K562 (cell line): ENCODE measurements around the gene GLB1L. TPM values are rescaled to one million over a fixed set of nuclear protein-coding genes. Genes with fewer than 3 reads are reported as not detected.
A peak's percentile ranks its signal among the peaks of the same experiment; 100 is the strongest.

ENCODE experiments used
- BHLHE40 ChIP-seq: IDR thresholded peaks from 2 replicates; pipeline ENCODE4 v1.6.1; 2011; ENCODE audit warnings: low read length, improper control_type of control experiment
- EP300 ChIP-seq: IDR thresholded peaks from 2 replicates; pipeline ENCODE4 v1.6.1; 2012; ENCODE audit warnings: low read length, improper control_type of control experiment
- ETS2 ChIP-seq: IDR thresholded peaks from 2 replicates; pipeline ENCODE4 v1.6.1; 2016; ENCODE audit warnings: borderline replicate concordance, missing genetic modification characterization, mild to moderate bottlenecking, moderate library complexity, missing compliant biosample characterization; ENCODE audit not compliant: poor library complexity, severe bottlenecking
- HDAC3 ChIP-seq: fragments of 450-650 bp; IDR thresholded peaks from 2 replicates; pipeline ENCODE4 v1.6.1; 2018; ENCODE audit warnings: borderline replicate concordance, mild to moderate bottlenecking, moderate library complexity; ENCODE audit not compliant: partially characterized antibody
- HMGN3 ChIP-seq: IDR thresholded peaks from 2 replicates; pipeline ENCODE4 v1.6.1; 2011; ENCODE audit warnings: borderline replicate concordance, low read depth, mild to moderate bottlenecking, mixed read lengths, low read length; ENCODE audit not compliant: insufficient read length; ENCODE audit errors: extremely low read depth
- IFI16 ChIP-seq: fragments of 250-450 bp; sonication (Bioruptor Pico); IDR thresholded peaks from 2 replicates; pipeline ENCODE4 v2.1.2; 2022; ENCODE audit warnings: mild to moderate bottlenecking, inconsistent platforms
- MCM2 ChIP-seq: fragments of 450-650 bp; IDR thresholded peaks from 2 replicates; pipeline ENCODE4 v1.6.1; 2017; ENCODE audit warnings: low read depth, mild to moderate bottlenecking
- POLR2AphosphoS5 ChIP-seq: IDR thresholded peaks from 2 replicates; pipeline ENCODE4 v1.6.1; 2011; ENCODE audit warnings: mild to moderate bottlenecking, low read depth, low read length, moderate library complexity; ENCODE audit not compliant: control insufficient read depth, insufficient read depth
- ZFP1 ChIP-seq: fragments of 450-650 bp; formaldehyde crosslinking; IDR thresholded peaks from 2 replicates; pipeline ENCODE4 v1.4.0; 2020; ENCODE audit warnings: mild to moderate bottlenecking, mixed read lengths
- ZNF140 ChIP-seq: fragments of 250-450 bp; sonication (Bioruptor Pico); IDR thresholded peaks from 2 replicates; pipeline ENCODE4 v1.8.0; 2021; ENCODE audit warnings: moderate library complexity, mild to moderate bottlenecking, inconsistent platforms
- ZNF76 ChIP-seq: fragments of 250-450 bp; sonication (Bioruptor Pico); IDR thresholded peaks from 2 replicates; pipeline ENCODE4 v1.4.0; 2020; ENCODE audit warnings: mild to moderate bottlenecking, moderate library complexity, borderline replicate concordance
- ZSCAN32 ChIP-seq: fragments of 450-650 bp; formaldehyde crosslinking; IDR thresholded peaks from 2 replicates; pipeline ENCODE4 v1.4.0; 2020; ENCODE audit warnings: mild to moderate bottlenecking, moderate library complexity
- polyA plus RNA-seq, 8 experiments: library from polyadenylated mRNA; depleted of rRNA in 4 of 8; stranded (reverse) in 5 of 8; unstranded in 3 of 8; fragments of >200 nt; fragmentation: Nextera tagmentation in 2 of 8; fragmentation: Illumina TruSeq in 1 of 8; extraction: Ambion mirVana in 2 of 8; extraction: Trizol in 1 of 8; gene quantifications; 2 replicates each; pipeline versions ENCODE4 v1.2.1 to v1.2.3, GENCODE V29; 2011 to 2014; ENCODE audit warnings: inconsistent platforms in 1 of 8, missing spikeins in 1 of 8
- total RNA-seq, 7 experiments: library from RNA; depleted of rRNA in 6 of 7; stranded (reverse); fragments of >200 nt in 6 of 7; fragmentation: Illumina TruSeq in 2 of 7; extraction: Trizol in 2 of 7; gene quantifications; 2 replicates each; pipeline versions ENCODE4 v1.2.1 to v1.2.3, GENCODE V29; 2011 to 2021; ENCODE audit warnings: low replicate concordance in 1 of 7
- TF ChIP-seq, protein P1 (sequence below), 2 experiments: fragments of 200-800 bp in 1 of 2; sonication (Bioruptor generic) in 1 of 2; sonication (generic) in 1 of 2; formaldehyde crosslinking in 1 of 2; IDR thresholded peaks in 1 of 2; conservative IDR thresholded peaks in 1 of 2; 2 replicates each; pipeline versions ENCODE4 v1.5.0 to v1.6.1; 2016 to 2020; ENCODE audit warnings: missing compliant biosample characterization in 1 of 2, missing genetic modification characterization in 1 of 2, missing genetic modification reagents in 1 of 2
- TF ChIP-seq, protein P2 (sequence below): sonication (generic); formaldehyde crosslinking; IDR thresholded peaks from 2 replicates; pipeline ENCODE4 v1.8.0; 2023; ENCODE audit warnings: mild to moderate bottlenecking, missing genetic modification reagents
- TF ChIP-seq, protein P3 (sequence below), 3 experiments: fragments of 200-800 bp in 1 of 3; fragments of 250-450 bp in 1 of 3; fragments of 450-650 bp in 1 of 3; sonication (Bioruptor Pico) in 1 of 3; sonication (Bioruptor generic) in 1 of 3; formaldehyde crosslinking in 1 of 3; IDR thresholded peaks; 2 replicates each; pipeline versions ENCODE4 v1.6.1 to v1.8.0; 2016 to 2022; ENCODE audit warnings: mild to moderate bottlenecking in 2 of 3, missing genetic modification characterization in 2 of 3, missing compliant biosample characterization in 1 of 3, moderate library complexity in 1 of 3
- TF ChIP-seq, protein P4 (sequence below): fragments of 250-450 bp; sonication (Bioruptor Pico); IDR thresholded peaks from 2 replicates; pipeline ENCODE4 v1.4.0; 2020; ENCODE audit warnings: mild to moderate bottlenecking

Gene GLB1L
- total and polyA plus RNA-seq, 9 of the 15 experiments (the other 6 are each of a cell fraction or from before 2014, with no cell fraction given) = 0.42 to 2.9 (median 2.5) TPM

DNA sequence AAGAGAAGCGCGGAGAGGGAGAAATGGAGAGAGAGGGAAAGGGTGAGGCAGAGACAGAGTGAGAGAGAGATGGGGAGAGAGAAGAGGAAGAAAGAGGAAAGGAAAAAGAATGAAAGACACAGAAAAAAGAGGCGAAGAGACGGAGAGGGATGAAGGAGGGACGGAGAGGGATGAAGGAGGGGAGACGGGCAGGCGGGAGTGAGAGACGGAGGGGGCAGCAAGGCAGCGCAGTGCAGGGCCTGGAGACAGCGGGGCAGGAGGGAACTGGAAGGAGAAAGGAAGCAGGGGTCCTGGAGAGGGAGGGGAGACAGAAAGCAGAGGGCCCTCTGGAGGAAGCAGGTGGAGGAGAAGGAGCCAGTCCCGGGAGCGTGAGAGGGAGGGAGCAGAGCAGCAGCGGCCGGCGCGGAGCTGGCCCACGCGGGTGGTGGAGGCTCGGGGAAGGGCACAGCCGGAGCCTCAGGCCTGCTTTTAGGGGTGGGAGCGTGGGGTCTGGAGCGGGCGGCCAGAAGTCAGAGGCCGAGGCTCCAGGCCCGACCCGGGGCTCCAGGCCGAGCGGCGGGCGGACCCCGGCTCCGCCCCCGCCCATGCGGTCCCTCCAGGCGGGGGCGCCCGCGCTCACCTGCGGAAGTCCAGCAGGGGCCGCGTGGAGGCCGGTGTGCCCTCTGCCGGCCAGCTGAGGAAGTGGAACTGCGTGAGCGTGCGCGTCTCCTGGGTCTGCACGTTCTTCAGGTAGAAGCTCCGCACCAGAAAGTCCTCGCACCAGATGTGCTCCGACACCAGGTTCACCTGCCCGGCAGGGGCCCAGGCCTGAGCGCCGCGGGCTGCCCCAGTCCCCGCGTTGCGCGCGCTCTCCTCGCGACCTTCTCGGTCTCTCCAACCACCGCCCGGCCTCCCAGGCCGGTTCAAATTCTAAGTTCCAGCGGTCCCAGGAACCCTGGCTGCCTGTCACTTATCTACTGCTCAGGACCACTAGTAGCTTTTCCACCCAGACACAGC lies 49.4 kb upstream of the GLB1L start (continued):
- 0 out of 2 replicates have a peak, but pooled peaks have one; percentile 28 for TF ChIP-seq POLR2AphosphoS5
- peak; percentile 43 for TF ChIP-seq HMGN3
- TF ChIP-seq, protein P1, sequence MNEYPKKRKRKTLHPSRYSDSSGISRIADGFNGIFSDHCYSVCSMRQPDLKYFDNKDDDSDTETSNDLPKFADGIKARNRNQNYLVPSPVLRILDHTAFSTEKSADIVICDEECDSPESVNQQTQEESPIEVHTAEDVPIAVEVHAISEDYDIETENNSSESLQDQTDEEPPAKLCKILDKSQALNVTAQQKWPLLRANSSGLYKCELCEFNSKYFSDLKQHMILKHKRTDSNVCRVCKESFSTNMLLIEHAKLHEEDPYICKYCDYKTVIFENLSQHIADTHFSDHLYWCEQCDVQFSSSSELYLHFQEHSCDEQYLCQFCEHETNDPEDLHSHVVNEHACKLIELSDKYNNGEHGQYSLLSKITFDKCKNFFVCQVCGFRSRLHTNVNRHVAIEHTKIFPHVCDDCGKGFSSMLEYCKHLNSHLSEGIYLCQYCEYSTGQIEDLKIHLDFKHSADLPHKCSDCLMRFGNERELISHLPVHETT (CRISPR knock-in tag; conservative IDR thresholded peaks at IDR 0.05 in 1 of 2, IDR thresholded peaks at IDR 0.05 in 1 of 2) = 0 out of 4 replicates have a peak, but pooled peaks of 1 of the 2 experiments have one; percentile 26
- no peak for TF ChIP-seq ZNF140 (CRISPR knock-in tag)
- TF ChIP-seq, protein P2, sequence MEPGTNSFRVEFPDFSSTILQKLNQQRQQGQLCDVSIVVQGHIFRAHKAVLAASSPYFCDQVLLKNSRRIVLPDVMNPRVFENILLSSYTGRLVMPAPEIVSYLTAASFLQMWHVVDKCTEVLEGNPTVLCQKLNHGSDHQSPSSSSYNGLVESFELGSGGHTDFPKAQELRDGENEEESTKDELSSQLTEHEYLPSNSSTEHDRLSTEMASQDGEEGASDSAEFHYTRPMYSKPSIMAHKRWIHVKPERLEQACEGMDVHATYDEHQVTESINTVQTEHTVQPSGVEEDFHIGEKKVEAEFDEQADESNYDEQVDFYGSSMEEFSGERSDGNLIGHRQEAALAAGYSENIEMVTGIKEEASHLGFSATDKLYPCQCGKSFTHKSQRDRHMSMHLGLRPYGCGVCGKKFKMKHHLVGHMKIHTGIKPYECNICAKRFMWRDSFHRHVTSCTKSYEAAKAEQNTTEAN (CRISPR knock-in tag) = no peak
- no peak for TF ChIP-seq ZFP1 (CRISPR knock-in tag)
- no peak for TF ChIP-seq ZSCAN32 (CRISPR knock-in tag)
- no peak for TF ChIP-seq ETS2
- TF ChIP-seq HDAC3 = no peak
- TF ChIP-seq BHLHE40 = peak; percentile 79
- TF ChIP-seq EP300 = 0 out of 2 replicates have a peak, but pooled peaks have one; percentile 7
- TF ChIP-seq, protein P3, sequence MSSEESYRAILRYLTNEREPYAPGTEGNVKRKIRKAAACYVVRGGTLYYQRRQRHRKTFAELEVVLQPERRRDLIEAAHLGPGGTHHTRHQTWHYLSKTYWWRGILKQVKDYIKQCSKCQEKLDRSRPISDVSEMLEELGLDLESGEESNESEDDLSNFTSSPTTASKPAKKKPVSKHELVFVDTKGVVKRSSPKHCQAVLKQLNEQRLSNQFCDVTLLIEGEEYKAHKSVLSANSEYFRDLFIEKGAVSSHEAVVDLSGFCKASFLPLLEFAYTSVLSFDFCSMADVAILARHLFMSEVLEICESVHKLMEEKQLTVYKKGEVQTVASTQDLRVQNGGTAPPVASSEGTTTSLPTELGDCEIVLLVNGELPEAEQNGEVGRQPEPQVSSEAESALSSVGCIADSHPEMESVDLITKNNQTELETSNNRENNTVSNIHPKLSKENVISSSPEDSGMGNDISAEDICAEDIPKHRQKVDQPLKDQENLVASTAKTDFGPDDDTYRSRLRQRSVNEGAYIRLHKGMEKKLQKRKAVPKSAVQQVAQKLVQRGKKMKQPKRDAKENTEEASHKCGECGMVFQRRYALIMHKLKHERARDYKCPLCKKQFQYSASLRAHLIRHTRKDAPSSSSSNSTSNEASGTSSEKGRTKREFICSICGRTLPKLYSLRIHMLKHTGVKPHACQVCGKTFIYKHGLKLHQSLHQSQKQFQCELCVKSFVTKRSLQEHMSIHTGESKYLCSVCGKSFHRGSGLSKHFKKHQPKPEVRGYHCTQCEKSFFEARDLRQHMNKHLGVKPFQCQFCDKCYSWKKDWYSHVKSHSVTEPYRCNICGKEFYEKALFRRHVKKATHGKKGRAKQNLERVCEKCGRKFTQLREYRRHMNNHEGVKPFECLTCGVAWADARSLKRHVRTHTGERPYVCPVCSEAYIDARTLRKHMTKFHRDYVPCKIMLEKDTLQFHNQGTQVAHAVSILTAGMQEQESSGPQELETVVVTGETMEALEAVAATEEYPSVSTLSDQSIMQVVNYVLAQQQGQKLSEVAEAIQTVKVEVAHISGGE (CRISPR knock-in tag; IDR thresholded peaks at IDR 0.05) = no peak
- no peak for TF ChIP-seq ZNF76 (CRISPR knock-in tag)
- TF ChIP-seq, protein P4, sequence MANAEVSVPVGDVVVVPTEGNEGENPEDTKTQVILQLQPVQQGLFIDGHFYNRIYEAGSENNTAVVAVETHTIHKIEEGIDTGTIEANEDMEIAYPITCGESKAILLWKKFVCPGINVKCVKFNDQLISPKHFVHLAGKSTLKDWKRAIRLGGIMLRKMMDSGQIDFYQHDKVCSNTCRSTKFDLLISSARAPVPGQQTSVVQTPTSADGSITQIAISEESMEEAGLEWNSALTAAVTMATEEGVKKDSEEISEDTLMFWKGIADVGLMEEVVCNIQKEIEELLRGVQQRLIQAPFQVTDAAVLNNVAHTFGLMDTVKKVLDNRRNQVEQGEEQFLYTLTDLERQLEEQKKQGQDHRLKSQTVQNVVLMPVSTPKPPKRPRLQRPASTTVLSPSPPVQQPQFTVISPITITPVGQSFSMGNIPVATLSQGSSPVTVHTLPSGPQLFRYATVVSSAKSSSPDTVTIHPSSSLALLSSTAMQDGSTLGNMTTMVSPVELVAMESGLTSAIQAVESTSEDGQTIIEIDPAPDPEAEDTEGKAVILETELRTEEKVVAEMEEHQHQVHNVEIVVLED (CRISPR knock-in tag) = no peak
- TF ChIP-seq MCM2 = no peak
- TF ChIP-seq IFI16 (CRISPR knock-in tag) = no peak
